ENCODE measurements around the gene AKAP13. TPM values are rescaled to one million over a fixed set of nuclear protein-coding genes. Genes with fewer than 3 reads are reported as not detected.

The AKAP13 gene
- polyA plus RNA-seq, 1 donor from 2014 or later = 10.0 TPM

GRCh38 chr15:85743392-85744055 is 363.1 kb downstream of the AKAP13 start:
- Histone ChIP-seq H3K27me3 (ENCODE audit: insufficient read depth, low read depth, low read length) (no peaks in the 10 kb centered on the region), H4K20me1 (ENCODE audit: insufficient read depth) (no peaks in the 10 kb centered on the region), H3K79me2 (replicated peaks; ENCODE audit: insufficient read depth, low read length) (no peaks in the 10 kb centered on the region), H3K36me3 (ENCODE audit: insufficient read depth, low read length) (no peaks in the 10 kb centered on the region), H3K4me2 (ENCODE audit: low read length) (no peak overlapping the region), H3K9me2 (ENCODE audit: insufficient read depth, low read length) (no peaks in the 10 kb centered on the region), H3K9me3 (ENCODE audit: low read length) (no peaks in the 10 kb centered on the region), H3K9ac (ENCODE audit: low read length) (no peak overlapping the region), H2AFZ (ENCODE audit: low read depth, low read length) (no peak overlapping the region), H3K27ac (ENCODE audit: low read length) (no peak overlapping the region), H3F3A (ENCODE audit: insufficient read depth, low read length, poor library complexity, severe bottlenecking) (no peaks in the 10 kb centered on the region), H3K4me3 (ENCODE audit: low read length) (no peak overlapping the region)
- TF ChIP-seq EZH2 (IDR thresholded peaks at IDR 0.05; ENCODE audit: borderline replicate concordance, insufficient read depth, low read length, poor library complexity, severe bottlenecking) (no peak), RAD21 (conservative IDR thresholded peaks at IDR 0.05) (no peak), REST (IDR thresholded peaks at IDR 0.05; ENCODE audit: borderline replicate concordance) (no peak), TAF1 (IDR thresholded peaks at IDR 0.05; ENCODE audit: low read depth) (no peak), EP300 (conservative IDR thresholded peaks at IDR 0.05; ENCODE audit: poor library complexity, severe bottlenecking) (no peak), MXI1 (conservative IDR thresholded peaks at IDR 0.05; ENCODE audit: poor library complexity, severe bottlenecking) (no peak), POLR2AphosphoS5 (IDR thresholded peaks at IDR 0.05) (no peak), SMC3 (conservative IDR thresholded peaks at IDR 0.05; ENCODE audit: poor library complexity) (no peak), CTCF (IDR thresholded peaks at IDR 0.05; ENCODE audit: poor library complexity, severe bottlenecking) (no peak)

GRCh38 chr15:85744579-85744978 is 364.2 kb downstream of the AKAP13 start:
- Histone ChIP-seq H3K27ac (ENCODE audit: low read length) (no peak overlapping the region), H3K36me3 (ENCODE audit: insufficient read depth, low read length) (no peaks in the 10 kb centered on the region), H3K79me2 (replicated peaks; ENCODE audit: insufficient read depth, low read length) (no peaks in the 10 kb centered on the region), H3K9me3 (ENCODE audit: low read length) (no peaks in the 10 kb centered on the region), H2AFZ (ENCODE audit: low read depth, low read length) (no peak overlapping the region), H4K20me1 (ENCODE audit: insufficient read depth) (no peaks in the 10 kb centered on the region), H3K4me3 (ENCODE audit: low read length) (no peak overlapping the region), H3K4me2 (ENCODE audit: low read length) (no peak overlapping the region), H3K9ac (ENCODE audit: low read length) (no peak overlapping the region), H3K9me2 (ENCODE audit: insufficient read depth, low read length) (no peaks in the 10 kb centered on the region), H3K27me3 (ENCODE audit: insufficient read depth, low read depth, low read length) (no peaks in the 10 kb centered on the region), H3F3A (ENCODE audit: insufficient read depth, low read length, poor library complexity, severe bottlenecking) (no peaks in the 10 kb centered on the region)
- TF ChIP-seq REST (IDR thresholded peaks at IDR 0.05; ENCODE audit: borderline replicate concordance) = no peak
- no peak for TF ChIP-seq EZH2 (IDR thresholded peaks at IDR 0.05; ENCODE audit: borderline replicate concordance, insufficient read depth, low read length, poor library complexity, severe bottlenecking)
- TF ChIP-seq SMC3 (conservative IDR thresholded peaks at IDR 0.05; ENCODE audit: poor library complexity) = no peak
- TF ChIP-seq MXI1 (conservative IDR thresholded peaks at IDR 0.05; ENCODE audit: poor library complexity, severe bottlenecking) = no peak
- no peak for TF ChIP-seq RAD21 (conservative IDR thresholded peaks at IDR 0.05)
- no peak for TF ChIP-seq POLR2AphosphoS5 (IDR thresholded peaks at IDR 0.05)
- TF ChIP-seq TAF1 (IDR thresholded peaks at IDR 0.05; ENCODE audit: low read depth) = no peak
- no peak for TF ChIP-seq EP300 (conservative IDR thresholded peaks at IDR 0.05; ENCODE audit: poor library complexity, severe bottlenecking)
- no peak for TF ChIP-seq CTCF (IDR thresholded peaks at IDR 0.05; ENCODE audit: poor library complexity, severe bottlenecking)

Data from neural cell (in vitro differentiated cells).